ENCODE measurements around the gene SSH2. TPM values are rescaled to one million over a fixed set of nuclear protein-coding genes. Genes with fewer than 3 reads are reported as not detected.
"Not testable (repeated sequence)": the region's sequence is repeated elsewhere in the genome, so short reads cannot be mapped to it uniquely, and the experiment has no call there.

Gene SSH2
- total RNA-seq, 2 experiments from 2014 or later = 39.4 to 73.9 TPM

DNA sequence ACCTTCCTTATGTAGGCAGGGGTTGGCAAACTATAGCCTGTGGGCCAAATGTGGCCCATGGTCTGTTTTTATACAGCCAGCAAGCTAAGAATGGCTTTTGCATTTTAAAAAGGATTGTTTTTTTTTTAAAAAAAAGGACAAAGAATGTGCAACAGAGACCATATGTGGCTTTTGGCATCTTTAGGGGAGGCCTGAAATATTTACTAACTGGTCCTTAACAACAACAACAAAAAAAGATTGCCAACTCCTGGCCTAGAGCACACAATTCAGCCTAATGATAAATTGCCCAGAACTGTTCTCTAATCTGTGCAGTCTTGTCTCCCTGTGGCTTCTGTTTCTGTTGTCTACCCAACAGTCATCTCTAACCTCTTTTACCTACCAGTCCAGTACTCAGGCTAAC lies 67.1 kb downstream of the SSH2 start:
- peaks cover 6% of the 10 kb centered on the region for H3K9me3 ChIP-seq (ENCODE audit: low read length)
- ChIA-PET POLR2A (interaction anchor here (1.0 kb wide), 1 partner anchor 11 kb away, joined by 6 read pairs; no protein-coding TSS in a partner anchor), CTCF (ENCODE audit: unreplicated experiment) (no interaction called here)
- H4K20me1 ChIP-seq (ENCODE audit: insufficient read depth, low read length) = no peaks in the 10 kb centered on the region
- DNase-seq (ENCODE audit: low spot score) = no peak
- peaks cover 17% of the 10 kb centered on the region for H3K4me1 ChIP-seq (ENCODE audit: insufficient read depth, low read length, poor library complexity, severe bottlenecking)
- TF ChIP-seq EZH2phosphoT487 (IDR thresholded peaks at IDR 0.05; ENCODE audit: borderline replicate concordance, low read depth, low read length) = no peak
- TF ChIP-seq, protein P1, sequence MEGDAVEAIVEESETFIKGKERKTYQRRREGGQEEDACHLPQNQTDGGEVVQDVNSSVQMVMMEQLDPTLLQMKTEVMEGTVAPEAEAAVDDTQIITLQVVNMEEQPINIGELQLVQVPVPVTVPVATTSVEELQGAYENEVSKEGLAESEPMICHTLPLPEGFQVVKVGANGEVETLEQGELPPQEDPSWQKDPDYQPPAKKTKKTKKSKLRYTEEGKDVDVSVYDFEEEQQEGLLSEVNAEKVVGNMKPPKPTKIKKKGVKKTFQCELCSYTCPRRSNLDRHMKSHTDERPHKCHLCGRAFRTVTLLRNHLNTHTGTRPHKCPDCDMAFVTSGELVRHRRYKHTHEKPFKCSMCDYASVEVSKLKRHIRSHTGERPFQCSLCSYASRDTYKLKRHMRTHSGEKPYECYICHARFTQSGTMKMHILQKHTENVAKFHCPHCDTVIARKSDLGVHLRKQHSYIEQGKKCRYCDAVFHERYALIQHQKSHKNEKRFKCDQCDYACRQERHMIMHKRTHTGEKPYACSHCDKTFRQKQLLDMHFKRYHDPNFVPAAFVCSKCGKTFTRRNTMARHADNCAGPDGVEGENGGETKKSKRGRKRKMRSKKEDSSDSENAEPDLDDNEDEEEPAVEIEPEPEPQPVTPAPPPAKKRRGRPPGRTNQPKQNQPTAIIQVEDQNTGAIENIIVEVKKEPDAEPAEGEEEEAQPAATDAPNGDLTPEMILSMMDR (conservative IDR thresholded peaks at IDR 0.05; ENCODE audit: low read length) = no peak
- H3K27ac ChIP-seq (ENCODE audit: low read depth, low read length, poor library complexity, severe bottlenecking) = no peak overlapping the region
- H3K4me3 ChIP-seq (ENCODE audit: low read depth, low read length, poor library complexity, severe bottlenecking) = no peak overlapping the region
- no peak overlapping the region for H2AFZ ChIP-seq (ENCODE audit: low read length)
- H3K9me2 ChIP-seq (ENCODE audit: insufficient read depth, low read length) = no peaks in the 10 kb centered on the region
- no TSS peak for BruUV-seq (replicated peaks)
- peaks cover 31% of the 10 kb centered on the region for H3K36me3 ChIP-seq (ENCODE audit: insufficient read depth, low read length)
- intact Hi-C loops (cut with micrococcal nuclease; ENCODE audit: unreplicated experiment) = no loop called here
- no peak overlapping the region for H3K4me2 ChIP-seq (ENCODE audit: low read length)
- peaks cover 58% of the 10 kb centered on the region for H3K79me2 ChIP-seq (ENCODE audit: insufficient read depth, low read depth, low read length)

DNA sequence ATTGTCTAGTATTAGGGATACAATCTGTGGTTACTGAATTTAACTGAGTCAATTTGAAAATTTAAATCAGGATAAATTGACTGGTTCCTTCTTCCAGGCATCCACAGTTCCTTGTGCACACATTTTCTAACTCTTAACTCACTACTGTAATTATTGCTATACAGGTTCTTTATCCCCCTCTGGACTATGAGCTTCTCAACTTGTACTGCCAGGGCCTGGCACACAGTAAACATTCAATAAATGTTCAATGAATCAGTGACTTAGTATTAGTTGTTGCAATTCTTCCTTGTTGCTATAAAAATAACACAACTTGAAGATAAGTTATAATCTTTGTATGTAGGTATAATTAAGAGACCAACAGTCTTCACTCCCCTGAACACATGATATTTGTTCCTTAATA lies 67.9 kb downstream of the SSH2 start:
- Histone ChIP-seq H3K27ac (ENCODE audit: low read depth, low read length, poor library complexity, severe bottlenecking) (no peak overlapping the region), H3K9me2 (ENCODE audit: insufficient read depth, low read length) (no peaks in the 10 kb centered on the region), H4K20me1 (ENCODE audit: insufficient read depth, low read length) (no peaks in the 10 kb centered on the region), H3K9me3 (ENCODE audit: low read length) (peaks cover 14% of the 10 kb centered on the region), H3K36me3 (ENCODE audit: insufficient read depth, low read length) (peaks cover 38% of the 10 kb centered on the region), H3K79me2 (ENCODE audit: insufficient read depth, low read depth, low read length) (peaks cover 61% of the 10 kb centered on the region), H3K4me1 (ENCODE audit: insufficient read depth, low read length, poor library complexity, severe bottlenecking) (peaks cover 9% of the 10 kb centered on the region), H3K4me2 (ENCODE audit: low read length) (no peak overlapping the region), H2AFZ (ENCODE audit: low read length) (no peak overlapping the region), H3K4me3 (ENCODE audit: low read depth, low read length, poor library complexity, severe bottlenecking) (no peak overlapping the region)
- DNase-seq (ENCODE audit: low spot score) = no peak
- BruUV-seq (replicated peaks) = no TSS peak
- POLR2A ChIA-PET = no interaction called here
- intact Hi-C loops (cut with micrococcal nuclease; ENCODE audit: unreplicated experiment) = no loop called here
- TF ChIP-seq, protein P1 (conservative IDR thresholded peaks at IDR 0.05; ENCODE audit: low read length) = no peak
- no peak for TF ChIP-seq EZH2phosphoT487 (IDR thresholded peaks at IDR 0.05; ENCODE audit: borderline replicate concordance, low read depth, low read length)
- CTCF ChIA-PET (ENCODE audit: unreplicated experiment) = no interaction called here

DNA sequence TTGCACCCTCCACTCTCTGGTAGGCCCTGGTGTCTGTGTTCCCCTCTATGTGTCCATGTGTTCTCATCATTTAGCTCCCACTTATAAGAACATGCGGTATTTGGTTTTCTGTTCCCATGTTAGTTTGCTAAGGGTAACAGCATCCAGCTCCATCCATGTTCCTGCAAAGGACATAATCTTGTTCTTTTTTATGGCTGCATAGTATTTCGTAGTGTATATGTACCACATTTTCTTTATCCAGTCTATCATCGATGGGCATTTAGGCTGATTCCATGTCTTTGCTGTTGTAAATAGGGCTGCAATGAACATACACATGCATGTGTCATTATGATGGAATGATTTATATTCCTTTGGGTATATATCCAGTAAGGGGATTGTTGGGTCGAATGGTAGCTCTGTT lies 70.6 kb downstream of the SSH2 start:
- POLR2A ChIA-PET = interaction anchor here (0.7 to 1.2 kb wide), 3 partner anchors 9 to 24 kb away, joined by 3 to 4 read pairs (median 4); no protein-coding TSS in a partner anchor
- CTCF ChIA-PET (ENCODE audit: unreplicated experiment); intact Hi-C loops (cut with micrococcal nuclease; ENCODE audit: unreplicated experiment); H3K9me2 ChIP-seq (ENCODE audit: insufficient read depth, low read length); BruUV-seq (replicated peaks); H4K20me1 ChIP-seq (ENCODE audit: insufficient read depth, low read length); H3K27ac ChIP-seq (ENCODE audit: low read depth, low read length, poor library complexity, severe bottlenecking); H3K4me3 ChIP-seq (ENCODE audit: low read depth, low read length, poor library complexity, severe bottlenecking); H3K4me1 ChIP-seq (ENCODE audit: insufficient read depth, low read length, poor library complexity, severe bottlenecking); DNase-seq (ENCODE audit: low spot score); H2AFZ ChIP-seq (ENCODE audit: low read length); H3K4me2 ChIP-seq (ENCODE audit: low read length): not testable (repeated sequence)
- peaks cover 14% of the 10 kb centered on the region for H3K9me3 ChIP-seq (ENCODE audit: low read length)
- H3K36me3 ChIP-seq (ENCODE audit: insufficient read depth, low read length) = peaks cover 41% of the 10 kb centered on the region
- H3K79me2 ChIP-seq (ENCODE audit: insufficient read depth, low read depth, low read length) = peaks cover 41% of the 10 kb centered on the region; the same call in 1 of the 2 replicates

All from OCI-LY7 (cell line).